ENCODE measurements around the gene ARHGEF33. TPM values are rescaled to one million over a fixed set of nuclear protein-coding genes. Genes with fewer than 3 reads are reported as not detected.

ARHGEF33 gene
- 0.04 to 0.13 TPM (median 0.08 TPM) in 4 of 5 replicates, not detected in the other for total RNA-seq (2022; extraction: Qiagen RNA extraction; ENCODE audit: low read depth)

DNA sequence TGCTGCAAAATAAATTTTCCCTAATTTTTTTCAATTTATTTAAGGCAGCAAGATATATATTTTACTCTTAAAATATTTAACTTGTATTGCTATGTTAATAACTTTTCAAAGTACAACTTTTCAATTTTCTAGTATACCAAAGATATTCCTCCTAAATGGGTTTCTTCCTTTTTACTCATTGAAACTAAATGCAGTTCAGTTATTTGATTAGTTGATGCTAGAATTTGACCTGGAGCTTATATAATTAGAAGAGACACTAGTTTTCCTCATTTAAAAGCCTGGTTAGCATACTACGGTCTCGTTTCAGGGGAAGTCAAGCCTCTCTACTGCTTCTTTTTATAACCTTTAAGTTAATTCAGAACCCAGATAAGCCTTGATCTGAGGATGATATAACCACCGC, at the start of gene ARHGEF33:
Gene ARHGEF33, plus strand, starts transcription at position 301 of the 400 bp plus-strand sequence. CDS start 29,573 bp downstream, outside the sequence.

DNA sequence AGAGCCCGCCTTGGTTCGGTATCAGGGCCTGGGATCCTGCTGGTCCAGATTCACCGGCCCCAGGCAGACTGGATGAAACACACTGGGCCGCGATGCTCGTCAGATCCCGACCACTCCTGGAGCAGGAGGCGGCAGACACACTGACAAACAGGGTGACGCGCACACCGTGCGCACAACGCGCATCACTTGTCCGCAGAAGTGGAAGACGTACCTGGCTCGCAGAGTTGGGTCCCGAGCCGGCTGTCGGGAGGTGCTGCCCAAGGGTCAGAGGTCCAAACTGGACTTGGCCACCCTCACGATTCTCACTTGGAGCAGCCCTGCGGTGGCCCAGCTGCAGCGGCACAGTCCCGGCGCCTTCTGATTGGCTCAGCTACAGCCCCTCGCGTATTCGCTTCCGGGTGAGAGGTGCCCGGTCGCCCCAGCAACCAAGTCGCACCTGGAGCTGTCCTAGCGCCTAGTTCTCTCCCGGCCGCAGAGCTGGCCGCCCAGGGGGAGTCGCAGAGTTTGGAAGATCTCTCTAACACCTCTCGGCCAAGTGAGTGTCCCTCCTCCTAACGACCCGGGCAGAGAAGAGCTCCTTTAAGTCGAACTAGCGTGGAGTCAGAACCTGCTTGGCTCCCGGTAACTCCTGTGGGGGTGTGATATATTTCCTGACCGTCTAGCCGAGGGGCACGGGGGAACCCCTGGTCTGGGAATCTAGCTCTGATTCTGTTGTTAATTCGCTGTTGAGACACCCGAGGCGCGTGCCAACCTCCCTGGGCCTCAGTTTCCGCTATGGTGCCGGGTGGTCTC, 13.9 kb upstream of the ARHGEF33 start, which contains the start of the genes DHX57 and MORN2:
Gene DHX57, minus strand, starts transcription at position 359 of the 792 bp plus-strand sequence. CDS start 7,529 bp downstream, outside the sequence.
Gene MORN2, plus strand, starts transcription at position 401 of the 792 bp plus-strand sequence.

Other genes with a start within 250 kb of the ARHGEF33 start
- gene GALM, start 223.8 kb upstream of the ARHGEF33 start, total RNA-seq (2022; extraction: Qiagen RNA extraction; ENCODE audit: low read depth): 17.3 to 22.7 TPM (median 19.2 TPM) in 5 replicates
- gene SRSF7, start 138.5 kb upstream of the ARHGEF33 start, total RNA-seq (2022; extraction: Qiagen RNA extraction; ENCODE audit: low read depth): 316 to 428 TPM (median 347 TPM) in 5 replicates
- gene GEMIN6, start 111.7 kb upstream of the ARHGEF33 start, total RNA-seq (2022; extraction: Qiagen RNA extraction; ENCODE audit: low read depth): 35.7 to 45.6 TPM (median 44.3 TPM) in 5 replicates
- 20.1 to 22.4 TPM (median 21.4 TPM) in 5 replicates for gene DHX57, start 13.9 kb upstream of the ARHGEF33 start, total RNA-seq (2022; extraction: Qiagen RNA extraction; ENCODE audit: low read depth)
- gene MORN2, start 13.9 kb upstream of the ARHGEF33 start, total RNA-seq (2022; extraction: Qiagen RNA extraction; ENCODE audit: low read depth): 36.8 to 51.2 TPM (median 43.1 TPM) in 5 replicates
- 10.3 to 19.2 TPM (median 18.1 TPM) in 5 replicates for gene SOS1, start 231.2 kb downstream of the ARHGEF33 start, total RNA-seq (2022; extraction: Qiagen RNA extraction; ENCODE audit: low read depth)

Data from A549 treated with DMSO at 1 μM for 4 hours (cell line).